SHP77 (cell line): ENCODE results near the gene HS6ST2.

Experiments
- DNase-seq, 2 experiments: peaks; one replicate each; lab custom pipeline; 2025; lab: John Stamatoyannopoulos, UW

The HS6ST2 gene

DNA sequence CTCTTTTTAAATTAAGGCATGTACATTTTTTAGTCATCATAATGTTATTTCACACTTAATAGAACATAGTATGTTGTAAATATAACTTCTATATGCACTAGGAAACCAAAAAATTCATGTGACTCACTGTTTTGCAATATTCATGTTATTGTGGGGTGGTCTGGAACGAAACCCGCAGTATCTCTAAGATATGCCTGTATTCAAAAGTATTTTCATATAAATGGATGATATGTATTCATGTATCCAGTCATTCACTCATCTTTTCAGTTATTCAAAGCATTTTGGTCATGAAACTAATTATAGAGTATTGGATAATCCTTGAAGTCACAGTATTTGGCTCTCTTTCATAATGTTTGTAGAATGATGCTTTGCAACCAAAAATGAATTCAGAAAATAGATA is 168.1 kb downstream of the HS6ST2 start:
- no peak for DNase-seq

DNA sequence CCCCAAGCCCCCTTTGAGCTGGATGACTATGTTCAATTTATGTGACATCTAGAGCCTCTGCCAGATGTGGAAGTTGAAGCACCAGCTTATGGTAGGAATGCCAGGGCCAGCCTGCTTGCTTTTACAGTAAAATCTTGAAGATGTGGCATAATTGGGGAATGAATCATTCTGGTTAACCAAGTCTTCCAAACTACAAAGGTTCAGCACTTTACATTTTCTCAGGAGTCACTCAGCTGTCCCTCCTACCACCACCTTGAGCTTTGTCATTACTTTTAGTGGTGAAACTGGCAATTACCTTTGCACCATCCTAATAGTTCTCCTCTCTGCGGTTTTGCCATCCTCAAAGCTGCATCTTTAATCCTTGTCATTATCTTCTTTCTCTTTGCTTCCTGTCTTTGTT is 172.2 kb downstream of the HS6ST2 start:
- no peak for DNase-seq

DNA sequence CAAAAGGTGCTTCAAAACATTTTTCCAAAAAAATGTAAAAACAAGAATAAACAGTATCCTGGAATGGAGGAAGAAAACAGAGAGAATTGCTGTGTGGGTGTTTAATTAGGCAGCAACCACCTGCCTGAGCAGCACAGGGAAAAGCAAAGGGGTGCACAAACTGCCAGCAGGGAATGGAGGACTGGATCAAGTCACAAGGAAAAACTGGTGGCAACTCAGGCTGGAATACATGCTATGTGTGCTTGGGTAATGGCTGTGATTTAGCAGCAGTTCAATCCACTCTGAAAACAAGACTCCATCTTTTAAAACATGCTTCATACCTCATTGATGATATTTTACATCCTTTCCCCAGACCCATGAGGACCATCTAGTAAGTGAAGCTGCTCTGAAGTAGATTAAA is 179.5 kb downstream of the HS6ST2 start:
- no peak for DNase-seq

- DNase-seq, result no peak
Observed at GRCh38 chrX:132776486-132777210, 181.8 kb downstream of the HS6ST2 start.

GRCh38 chrX:132775263-132775823 is 183.1 kb downstream of the HS6ST2 start:
- DNase-seq, result no peak

DNA sequence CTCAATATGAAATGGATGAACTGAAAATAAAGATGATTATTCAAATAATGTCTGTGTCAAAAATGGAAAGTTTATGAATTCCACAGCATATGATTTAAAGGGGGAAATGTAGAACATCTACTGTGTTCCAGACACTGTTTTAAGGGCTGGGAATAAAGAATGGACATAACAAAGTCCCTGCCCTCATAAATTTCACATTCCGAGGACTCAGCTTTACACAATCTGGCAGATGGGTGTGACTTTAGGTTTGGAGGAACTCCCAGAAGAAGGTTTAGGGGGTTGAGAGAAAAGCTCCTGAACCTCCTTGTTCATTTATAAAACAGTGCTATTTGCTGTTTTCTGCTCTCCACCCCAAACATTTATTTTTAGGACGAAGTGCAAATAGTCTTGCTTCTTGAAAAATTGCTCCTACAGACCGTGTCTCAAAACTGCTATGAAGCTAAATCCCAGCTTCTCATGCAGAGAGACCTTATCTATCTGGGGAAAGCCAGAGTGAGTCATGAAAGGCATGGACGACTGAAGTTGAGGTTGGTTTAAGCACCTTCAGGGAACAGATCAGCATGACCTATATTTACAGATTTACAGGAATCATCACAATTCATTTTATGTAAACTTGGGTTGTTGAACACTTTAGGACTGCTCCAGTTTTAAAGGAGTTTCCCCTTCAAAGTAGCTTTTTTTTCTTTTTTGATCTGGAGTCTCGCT is 184.3 kb downstream of the HS6ST2 start:
- no peak for DNase-seq

- DNase-seq, result no peak
Observed at GRCh38 chrX:132769609-132770008, 188.8 kb downstream of the HS6ST2 start.

GRCh38 chrX:132766452-132766851 is 192.0 kb downstream of the HS6ST2 start:
- no peak for DNase-seq

- DNase-seq, result no peak
Observed at GRCh38 chrX:132763528-132763927, 194.9 kb downstream of the HS6ST2 start.

DNA sequence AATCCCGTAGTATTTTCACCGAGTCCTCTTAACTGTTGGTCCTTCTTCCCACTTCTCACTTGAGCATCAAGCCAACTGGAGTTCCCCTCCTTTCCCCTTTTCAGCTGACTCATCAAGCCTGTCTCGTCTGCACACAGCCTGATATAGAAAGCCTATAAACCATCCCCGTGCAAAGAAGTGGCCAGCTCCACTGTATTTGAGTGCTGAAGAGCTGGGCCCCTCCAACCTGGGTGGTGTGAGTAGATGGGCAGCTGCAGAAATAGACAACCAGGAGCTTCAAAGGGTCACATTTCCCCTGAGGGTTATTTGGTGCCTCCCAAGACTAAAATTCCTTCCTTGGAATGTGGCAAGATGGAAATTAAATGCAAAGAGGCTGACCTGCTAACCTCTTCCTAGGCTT is 199.7 kb downstream of the HS6ST2 start:
- DNase-seq, result no peak

- no peak for DNase-seq
Observed at GRCh38 chrX:132757066-132757623, 201.3 kb downstream of the HS6ST2 start.

DNA sequence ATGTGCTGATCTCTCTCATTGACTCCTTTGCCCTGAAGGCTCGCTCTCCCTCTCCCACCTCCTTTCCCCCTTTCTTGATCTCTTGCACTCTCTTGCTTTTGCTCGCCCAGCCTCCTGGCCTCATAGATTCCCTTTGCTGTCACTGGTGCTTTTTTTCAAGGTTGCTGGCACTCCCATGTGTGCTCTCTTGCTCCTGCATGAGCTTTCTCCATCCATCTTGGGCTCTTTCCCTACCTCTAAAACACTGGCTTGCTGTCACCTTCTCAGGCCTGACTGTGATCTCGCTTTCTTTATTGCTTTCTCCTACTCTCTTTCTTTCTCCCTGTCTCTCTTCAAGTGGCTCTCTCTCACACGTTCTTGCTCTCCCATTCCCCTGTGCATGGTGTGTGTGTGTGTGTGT is 202.0 kb downstream of the HS6ST2 start:
- DNase-seq, result no peak

GRCh38 chrX:132751063-132751690 is 207.3 kb downstream of the HS6ST2 start:
- DNase-seq, result peak; percentile 33 to 60

DNA sequence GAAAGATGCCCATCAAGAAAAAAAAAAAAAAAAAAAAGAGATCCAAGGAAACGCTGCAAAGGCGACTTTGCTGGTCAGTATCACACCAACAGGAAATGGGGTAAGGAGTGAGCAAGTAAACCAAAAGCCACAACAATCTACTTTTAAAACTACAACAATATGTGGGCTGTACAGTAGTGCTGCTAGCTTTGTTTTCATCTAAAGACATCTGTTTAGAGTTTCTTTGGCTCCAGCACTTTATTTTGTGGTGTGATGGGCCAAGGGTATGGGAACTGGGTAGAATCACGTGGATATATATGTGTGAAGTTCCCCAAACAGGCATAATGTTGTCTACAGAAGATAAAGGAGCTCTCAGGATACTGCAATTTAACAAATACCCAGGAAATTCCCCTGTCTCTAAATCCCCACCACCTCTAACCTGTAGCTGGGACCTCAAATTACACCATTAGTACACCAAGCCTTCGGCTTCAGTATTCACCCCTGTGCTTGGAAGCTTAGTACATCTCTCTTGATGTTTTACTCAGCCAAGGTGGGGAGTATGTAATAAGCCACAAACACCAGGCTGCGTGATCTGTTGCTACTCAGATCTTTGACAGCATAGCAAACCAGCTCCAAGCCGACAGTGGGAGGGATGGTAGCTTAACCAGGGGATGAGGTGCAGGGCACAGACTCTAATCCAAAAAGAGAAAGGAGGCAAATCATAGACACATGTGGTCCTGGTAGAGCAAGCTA is 207.9 kb downstream of the HS6ST2 start:
- DNase-seq, result no peak

- DNase-seq, result no peak
Observed at GRCh38 chrX:132749406-132749805, 209.0 kb downstream of the HS6ST2 start.

GRCh38 chrX:132748909-132749308 is 209.5 kb downstream of the HS6ST2 start:
- DNase-seq, result no peak

DNA sequence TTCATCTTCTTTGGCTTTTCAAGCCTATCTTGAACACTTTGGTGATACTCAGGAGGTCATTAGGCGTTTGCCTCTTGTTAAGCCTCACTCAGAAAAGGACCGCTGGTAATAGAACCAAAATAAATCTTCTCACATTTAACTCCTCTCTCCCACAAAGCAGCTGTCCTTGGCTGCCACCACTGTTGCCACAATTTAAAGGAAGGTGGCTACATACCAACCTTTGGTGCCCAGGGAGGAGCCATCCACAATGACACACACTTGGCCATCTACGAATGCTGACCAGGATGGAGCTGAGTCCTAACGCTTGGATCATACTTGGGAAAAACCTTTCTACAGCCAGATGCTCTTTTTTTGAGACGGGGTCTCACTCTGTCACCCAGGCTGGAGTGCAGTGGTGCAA is 210.2 kb downstream of the HS6ST2 start:
- no peak for DNase-seq

GRCh38 chrX:132745593-132745992 is 212.8 kb downstream of the HS6ST2 start:
- no peak for DNase-seq

DNA sequence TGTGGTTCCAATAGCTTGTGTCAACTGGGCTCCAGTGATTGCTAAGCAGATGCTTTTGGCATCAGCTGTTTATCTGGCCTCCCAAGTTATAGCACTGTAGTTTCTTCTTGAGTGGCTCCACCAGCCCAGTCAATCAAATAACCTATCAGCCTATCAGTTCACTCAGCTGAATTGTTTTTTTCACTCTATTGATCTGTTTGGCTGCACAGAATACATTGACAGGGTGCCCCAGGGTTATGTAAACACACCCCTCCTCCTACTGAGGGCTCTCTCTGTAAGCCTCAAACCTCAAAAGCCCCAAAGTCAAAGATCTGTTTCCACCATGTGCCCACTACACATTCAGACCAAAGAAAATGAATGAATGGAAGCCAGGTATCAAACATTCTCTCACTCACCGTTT is 214.0 kb downstream of the HS6ST2 start:
- no peak for DNase-seq

- no peak for DNase-seq
Observed at GRCh38 chrX:132743086-132743485, 215.3 kb downstream of the HS6ST2 start.

GRCh38 chrX:132742246-132742645 is 216.2 kb downstream of the HS6ST2 start:
- no peak for DNase-seq

- no peak for DNase-seq
Observed at GRCh38 chrX:132741689-132742088, 216.7 kb downstream of the HS6ST2 start.
